Thyroid gland (tissue), 4 donors: ENCODE results near the gene RAD23B. TPM values are rescaled to one million over a fixed set of nuclear protein-coding genes. Genes with fewer than 3 reads are reported as not detected.

Experiments used
- DNase-seq, 2 donors: peaks; one replicate each; pipeline ENCODE4 v3.0.0-alpha.2; 2019
- H3K27ac ChIP-seq, 3 donors: fragments of 200-600 bp; sonication (generic); 1 replicate in 2 of 3; 2 replicates in 1 of 3; pipeline ENCODE4 v1.5.1; 2016 to 2019; ENCODE audit warnings: mild to moderate bottlenecking in 1 of 3, moderate library complexity in 1 of 3
- H3K27me3 ChIP-seq: fragments of 200-600 bp; sonication (generic); one replicate; pipeline ENCODE4 v1.5.1; 2019
- H3K36me3 ChIP-seq, 2 donors: fragments of 200-600 bp; sonication (generic); one replicate each; pipeline ENCODE4 v1.5.1; 2016 to 2019
- H3K4me1 ChIP-seq, 2 donors: fragments of 200-600 bp; sonication (generic); one replicate each; pipeline ENCODE4 v1.5.1; 2017 to 2019
- H3K4me3 ChIP-seq, 3 donors: fragments of 200-600 bp; sonication (generic); replicated peaks in 1 of 3; 1 replicate in 2 of 3; 2 replicates in 1 of 3; pipeline ENCODE4 v1.5.1; 2016; ENCODE audit warnings: mild to moderate bottlenecking in 1 of 3
- H3K9me3 ChIP-seq: fragments of 200-600 bp; sonication (generic); one replicate; pipeline ENCODE4 v1.5.1; 2017
- CTCF ChIP-seq, 6 experiments: fragments of 200-600 bp in 3 of 6; fragments of 450-650 bp in 3 of 6; sonication (generic) in 3 of 6; IDR thresholded peaks; one replicate each; pipeline ENCODE4 v1.5.1; 2016 to 2019; ENCODE audit warnings: antibody characterized with exemption in 6 of 6, mild to moderate bottlenecking in 2 of 6, inconsistent platforms in 1 of 6, moderate library complexity in 1 of 6
- POLR2A ChIP-seq, 2 donors: fragments of 450-650 bp; IDR thresholded peaks; one replicate each; pipeline ENCODE4 v1.6.1; 2017; ENCODE audit warnings: antibody characterized with exemption in 2 of 2, mild to moderate bottlenecking in 2 of 2, moderate library complexity in 1 of 2
- WGBS, 2 donors: methylation state at CpG; one replicate each; pipeline ENCODE4 v1.1.5; 2017; 5-methylcytosine and 5-hydroxymethylcytosine counted together
- intact Hi-C: fragments of 100-400 bp; cut with DNase I; formaldehyde crosslinking; loops from one replicate; pipeline ENCODE4 v1.15.1; 2023
- total RNA-seq, 4 donors: library from RNA; depleted of rRNA; stranded (reverse); fragments of >200 nt; gene quantifications; one replicate each; pipeline ENCODE4 v1.2.3, GENCODE V29; 2016

RAD23B gene
- total RNA-seq, 4 donors from 2014 or later, result 68.6 to 85.7 (median 81.0) TPM

GRCh38 chr9:107312376-107313050, 29.4 kb downstream of the RAD23B start:
- Histone ChIP-seq H3K27me3 (no peaks in the 10 kb centered on the region), H3K4me1 (peaks cover 0 to 7% of the 10 kb centered on the region in 2 donors), H3K36me3 (peaks cover 0 to 13% of the 10 kb centered on the region in 2 donors), H3K9me3 (no peaks in the 10 kb centered on the region), H3K4me3 (no peak overlapping the region), H3K27ac (no peak overlapping the region)
- intact Hi-C loops, result no loop called here
- no peak for DNase-seq
- TF ChIP-seq POLR2A (IDR thresholded peaks at IDR 0.05) (no peak), CTCF (IDR thresholded peaks at IDR 0.05) (no peak)
- 88 to 91% methylated on average over 8 of the region's 8 CpGs for WGBS, 2 donors

- H3K36me3 ChIP-seq, result peaks cover 0 to 5% of the 10 kb centered on the region in 2 donors
- H3K4me1 ChIP-seq, result peaks cover 0 to 7% of the 10 kb centered on the region in 2 donors
- DNase-seq, result no peak
- H3K9me3 ChIP-seq, result no peaks in the 10 kb centered on the region
- H3K27me3 ChIP-seq, result no peaks in the 10 kb centered on the region
- WGBS, 2 donors, result 92 to 98% methylated on average over 1 of the region's 1 CpG
- no peak overlapping the region for H3K4me3 ChIP-seq
- intact Hi-C loops, result no loop called here
- no peak overlapping the region for H3K27ac ChIP-seq
- TF ChIP-seq POLR2A (IDR thresholded peaks at IDR 0.05), result no peak
- no peak for TF ChIP-seq CTCF (IDR thresholded peaks at IDR 0.05)
Measured at GRCh38 chr9:107313555-107314096, 30.5 kb downstream of the RAD23B start.

GRCh38 chr9:107314763-107315162, 31.7 kb downstream of the RAD23B start:
- Histone ChIP-seq H3K4me1 (peaks cover 0 to 7% of the 10 kb centered on the region in 2 donors), H3K4me3 (no peak overlapping the region), H3K27me3 (no peaks in the 10 kb centered on the region), H3K36me3 (peaks cover 0 to 10% of the 10 kb centered on the region in 2 donors), H3K9me3 (no peaks in the 10 kb centered on the region), H3K27ac (no peak overlapping the region)
- 96 to 100% methylated on average over 1 of the region's 1 CpG for WGBS, 2 donors
- intact Hi-C loops, result no loop called here
- no peak for TF ChIP-seq POLR2A (IDR thresholded peaks at IDR 0.05)
- TF ChIP-seq CTCF (IDR thresholded peaks at IDR 0.05), result no peak
- no peak for DNase-seq

GRCh38 chr9:107316795-107317661, 33.9 kb downstream of the RAD23B start:
- Histone ChIP-seq H3K27me3 (no peaks in the 10 kb centered on the region), H3K9me3 (no peaks in the 10 kb centered on the region), H3K4me1 (peaks cover 0 to 7% of the 10 kb centered on the region in 2 donors), H3K4me3 (no peak overlapping the region), H3K36me3 (peaks cover 0 to 12% of the 10 kb centered on the region in 2 donors), H3K27ac (no peak overlapping the region)
- no peak for TF ChIP-seq CTCF (IDR thresholded peaks at IDR 0.05)
- intact Hi-C loops, result no loop called here
- DNase-seq, result no peak
- WGBS, 2 donors, result 89 to 90% methylated on average over 5 of the region's 5 CpGs
